Activated CD4-positive, CD25-positive, alpha-beta regulatory T cell (primary cell): ENCODE data around the gene SYT7.

Source experiments
- DNase-seq, 4 experiments: peaks; one replicate each; lab custom pipeline; 2025; lab: John Stamatoyannopoulos, UW

The SYT7 gene

DNA sequence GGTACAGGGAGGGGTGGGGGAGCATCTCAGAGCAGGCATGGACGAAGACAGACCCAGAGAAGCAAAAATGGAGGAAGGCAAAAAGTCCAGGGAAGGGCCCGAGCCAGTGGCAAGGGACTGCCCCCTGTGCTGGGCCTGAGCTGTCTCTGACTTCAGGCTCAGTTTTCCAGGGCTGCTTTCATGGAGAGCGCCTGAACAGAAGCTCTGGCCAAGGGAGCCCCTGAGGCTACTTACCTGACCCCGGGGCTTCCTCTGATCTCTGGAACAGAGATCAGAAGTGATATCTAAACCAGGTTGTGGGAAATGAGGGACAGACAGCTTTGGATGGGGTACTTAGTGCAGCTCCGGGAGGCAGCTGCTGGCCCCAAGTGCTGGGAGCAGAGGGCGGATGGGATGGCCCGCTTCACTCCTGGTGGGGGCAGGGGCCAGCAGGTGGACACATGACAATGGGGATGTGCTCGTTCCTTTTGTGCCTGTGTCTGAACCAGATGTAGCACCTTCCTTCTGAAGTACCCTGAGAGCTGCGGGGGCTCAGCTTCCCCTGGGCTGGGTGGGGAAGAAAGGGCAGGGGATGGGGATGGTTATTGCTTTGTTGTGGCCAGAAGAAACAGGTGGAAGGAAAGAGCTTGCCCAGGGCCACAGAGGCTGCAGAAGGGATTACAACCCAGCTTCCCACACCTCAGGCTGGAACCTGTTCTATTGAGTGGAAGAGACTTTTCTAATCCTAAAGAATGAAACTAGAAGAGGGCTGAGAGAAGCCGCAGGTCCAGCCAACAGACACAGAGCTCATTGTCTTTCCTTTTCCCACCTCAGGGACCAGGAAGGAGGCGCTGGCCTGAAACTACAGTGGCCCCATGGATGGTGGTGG is 66.6 kb downstream of the SYT7 start:
- DNase-seq, result no peak

DNA sequence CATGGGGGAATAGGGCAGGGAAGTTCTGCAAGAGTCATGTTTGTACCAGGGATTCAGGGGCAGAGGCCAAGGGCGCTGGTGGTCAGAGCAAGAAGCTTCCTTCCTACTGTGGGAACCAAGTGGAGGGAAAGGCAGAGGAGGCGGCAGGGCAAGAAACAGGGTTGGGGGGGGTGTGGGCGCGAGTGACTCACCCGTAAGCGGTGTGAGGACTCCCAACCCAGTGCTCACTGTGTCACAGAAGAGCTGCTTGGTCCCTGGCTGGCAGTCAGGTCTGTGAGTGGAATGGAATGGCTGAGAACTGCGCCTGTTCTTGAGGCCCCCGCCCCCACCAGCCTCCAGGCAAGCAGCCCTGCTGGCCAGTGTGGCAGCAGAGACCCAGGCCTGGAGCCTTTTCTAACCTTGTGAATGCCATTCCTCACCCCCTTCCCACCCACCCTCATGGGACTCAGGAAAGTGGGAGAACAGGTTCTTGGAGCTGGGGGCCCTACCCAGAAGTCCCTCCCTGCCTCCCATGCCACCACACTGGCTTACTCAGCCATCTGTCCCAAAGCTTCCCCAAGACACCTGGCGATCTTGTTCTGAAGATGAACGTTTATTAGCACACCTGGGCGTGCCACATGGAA is 67.6 kb downstream of the SYT7 start:
- DNase-seq, result no peak

DNA sequence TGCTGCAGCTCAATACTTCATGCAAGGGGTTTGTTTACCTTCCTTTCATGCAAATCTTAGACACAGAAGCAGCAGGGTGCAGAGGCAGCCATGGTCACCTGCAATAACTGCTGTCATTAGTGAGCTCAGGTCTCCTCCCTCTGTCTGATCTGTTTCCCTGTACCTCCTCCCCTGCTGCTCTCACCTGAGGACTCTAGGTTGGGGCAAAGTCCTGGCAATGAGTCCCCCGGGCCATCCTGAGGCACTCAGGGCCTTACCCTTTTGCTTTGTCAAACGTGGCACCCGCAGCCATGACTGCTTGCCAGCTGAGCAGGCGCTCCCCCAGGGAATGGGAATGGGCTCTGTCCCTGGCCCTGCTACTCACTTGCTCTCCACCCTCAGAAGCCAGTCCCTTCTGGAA is 68.4 kb downstream of the SYT7 start:
- no peak for DNase-seq

GRCh38 chr11:61511383-61511782 is 69.5 kb downstream of the SYT7 start:
- DNase-seq, result no peak

- no peak for DNase-seq
Measured at GRCh38 chr11:61510974-61511373, 69.9 kb downstream of the SYT7 start.

- DNase-seq, result no peak
Measured at GRCh38 chr11:61510166-61510919, 70.5 kb downstream of the SYT7 start.

DNA sequence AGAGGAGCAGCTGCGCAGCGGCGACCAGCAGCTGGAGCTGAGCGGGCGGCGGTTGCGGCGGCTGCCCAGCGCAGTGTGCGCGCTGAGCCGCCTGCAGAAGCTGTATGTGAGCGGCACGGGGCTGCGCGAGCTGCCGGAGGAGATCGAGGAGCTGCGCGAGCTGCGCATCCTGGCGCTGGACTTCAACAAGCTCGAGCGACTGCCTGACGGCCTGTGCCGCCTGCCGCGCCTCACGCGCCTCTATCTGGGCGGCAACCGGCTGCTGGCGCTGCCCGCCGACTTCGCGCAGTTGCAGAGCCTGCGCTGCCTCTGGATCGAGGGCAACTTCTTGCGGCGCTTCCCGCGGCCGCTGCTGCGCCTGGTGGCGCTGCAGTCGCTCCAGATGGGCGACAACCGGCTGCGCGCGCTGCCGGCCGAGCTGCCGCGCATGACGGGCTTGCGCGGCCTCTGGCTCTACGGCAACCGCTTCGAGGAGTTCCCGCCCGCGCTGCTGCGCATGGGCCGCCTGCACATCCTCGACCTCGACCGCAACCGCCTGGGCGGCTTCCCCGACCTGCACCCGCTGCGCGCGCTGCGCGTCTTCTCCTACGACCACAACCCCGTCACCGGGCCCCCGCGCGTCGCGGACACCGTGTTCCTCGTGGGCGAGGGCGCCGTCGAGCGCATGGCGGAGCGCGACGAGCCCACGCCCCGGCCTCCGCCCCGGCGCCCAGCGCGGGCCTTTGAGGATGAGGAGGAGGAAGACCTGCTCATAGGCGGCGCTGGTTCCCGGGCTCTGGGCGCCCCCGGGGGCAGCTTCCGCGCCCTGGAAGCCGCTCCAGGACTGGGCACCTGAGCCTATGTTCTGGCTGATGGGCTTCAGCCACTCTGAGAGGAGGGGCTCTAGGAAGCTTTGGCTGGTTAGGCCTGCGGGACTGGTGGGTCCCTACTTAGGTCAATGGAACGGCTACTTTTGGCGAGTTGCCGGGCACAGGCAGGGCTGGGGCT is 71.5 kb downstream of the SYT7 start:
- peak in 1 of 4 experiments; percentile 20 for DNase-seq

DNA sequence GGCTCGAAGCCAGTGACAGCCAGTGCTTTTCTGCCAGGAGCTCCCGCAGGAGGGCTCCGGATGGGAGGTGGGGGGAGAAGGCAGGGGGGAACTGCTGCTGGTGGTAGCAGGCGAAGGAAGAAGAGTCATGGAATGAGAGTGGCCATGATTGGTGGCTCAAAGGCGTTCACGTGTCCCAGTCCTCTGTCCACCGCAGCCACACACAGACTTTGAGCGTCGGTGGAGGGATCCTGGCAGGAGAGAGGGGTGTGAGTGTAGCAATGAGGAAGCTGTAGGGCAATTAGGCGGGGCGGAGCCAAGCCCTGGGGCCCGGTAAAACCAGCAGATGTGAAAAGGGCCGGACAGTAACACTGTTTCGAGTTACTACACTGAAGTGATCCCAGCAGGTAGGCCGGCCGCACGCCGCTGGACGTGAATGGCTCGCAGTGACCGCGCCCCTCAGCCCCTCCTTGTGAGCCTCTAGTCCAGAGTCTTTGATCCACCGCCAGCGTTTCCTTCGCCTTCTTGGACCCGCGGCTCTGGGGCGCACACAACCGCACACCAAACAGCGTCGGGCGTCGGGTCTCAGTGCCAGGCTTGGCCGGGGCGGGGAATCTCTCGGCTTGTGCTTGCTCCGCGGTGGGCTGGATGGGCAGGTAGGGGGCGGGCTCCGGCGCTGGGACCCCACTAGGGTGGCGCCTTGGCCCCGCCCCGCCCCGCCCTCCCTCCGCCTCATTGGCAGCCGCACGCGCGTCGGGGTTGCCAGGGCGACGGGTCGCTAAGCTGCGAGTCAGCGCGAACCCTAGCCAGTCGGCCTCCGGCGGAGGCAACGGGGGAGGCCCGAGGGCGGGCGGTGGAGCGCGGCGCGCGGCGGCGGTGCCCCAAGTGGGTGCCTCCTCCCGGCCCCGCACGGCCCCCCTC is 72.7 kb downstream of the SYT7 start, which contains the start of gene LRRC10B:
TSS of gene LRRC10B (plus strand) at position 788 of the 900 bp plus-strand sequence. CDS start 250 bp downstream, outside the sequence.
- no peak for DNase-seq

DNA sequence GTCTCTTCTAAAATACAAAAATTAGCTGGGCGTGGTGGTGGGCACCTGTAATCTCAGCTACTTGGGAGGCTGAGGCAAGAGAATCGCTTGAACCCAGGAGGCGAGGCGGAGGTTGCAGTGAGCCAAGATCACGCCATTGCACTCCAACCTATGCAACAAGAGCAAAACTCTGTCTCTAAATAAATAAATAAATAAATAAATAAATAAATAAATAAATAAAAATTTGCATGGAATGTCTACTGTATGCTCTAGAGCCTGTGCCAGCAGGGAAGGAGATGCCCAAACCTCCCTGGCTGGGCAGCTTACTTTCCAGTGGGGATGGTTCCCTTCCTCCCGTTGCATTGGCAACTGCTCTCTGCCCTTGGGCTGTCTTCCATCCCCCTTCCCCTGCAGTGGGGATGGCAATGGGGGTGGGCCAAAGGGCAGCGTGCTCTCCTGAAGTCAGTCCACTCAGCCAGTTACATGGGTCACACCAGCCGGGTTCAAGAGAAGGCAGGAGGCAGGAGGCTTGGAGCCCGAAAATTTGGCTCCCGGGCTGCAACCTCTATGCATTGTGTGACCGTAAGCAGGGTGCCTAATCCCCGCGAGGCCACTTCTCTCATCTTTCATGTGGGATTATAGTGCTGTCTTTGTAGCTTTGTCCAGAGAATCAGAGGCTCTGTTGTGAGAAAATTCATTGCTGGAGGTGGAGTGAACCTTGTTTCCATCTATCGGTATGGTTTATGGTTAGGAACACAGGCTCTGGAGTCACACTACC is 73.7 kb downstream of the SYT7 start:
- DNase-seq, result no peak

GRCh38 chr11:61505640-61506155 is 75.2 kb downstream of the SYT7 start:
- no peak for DNase-seq

DNA sequence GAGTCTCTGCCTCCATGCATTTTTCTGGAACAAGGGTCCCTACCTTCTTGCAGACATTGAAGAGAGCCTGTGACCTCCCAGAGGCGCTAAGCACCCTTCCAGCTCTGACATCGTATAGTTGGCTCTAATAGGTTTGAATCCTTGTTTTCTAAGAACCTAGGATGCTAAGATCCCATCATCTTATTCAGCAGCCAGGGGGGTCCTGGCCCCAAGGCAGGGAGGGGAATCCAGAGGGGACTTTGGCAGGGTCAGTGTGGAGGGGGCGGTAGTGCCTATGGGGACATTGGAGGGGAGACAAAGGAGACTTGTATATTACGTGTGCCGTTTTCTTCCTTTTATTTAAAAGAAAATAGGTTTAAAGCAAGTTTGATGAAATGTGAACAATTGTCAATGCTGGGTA is 75.8 kb downstream of the SYT7 start:
- no peak for DNase-seq

GRCh38 chr11:61503135-61503770 is 77.6 kb downstream of the SYT7 start:
- DNase-seq, result no peak

GRCh38 chr11:61502522-61502921 is 78.4 kb downstream of the SYT7 start:
- no peak for DNase-seq

GRCh38 chr11:61499816-61500491 is 80.9 kb downstream of the SYT7 start:
- no peak for DNase-seq

DNA sequence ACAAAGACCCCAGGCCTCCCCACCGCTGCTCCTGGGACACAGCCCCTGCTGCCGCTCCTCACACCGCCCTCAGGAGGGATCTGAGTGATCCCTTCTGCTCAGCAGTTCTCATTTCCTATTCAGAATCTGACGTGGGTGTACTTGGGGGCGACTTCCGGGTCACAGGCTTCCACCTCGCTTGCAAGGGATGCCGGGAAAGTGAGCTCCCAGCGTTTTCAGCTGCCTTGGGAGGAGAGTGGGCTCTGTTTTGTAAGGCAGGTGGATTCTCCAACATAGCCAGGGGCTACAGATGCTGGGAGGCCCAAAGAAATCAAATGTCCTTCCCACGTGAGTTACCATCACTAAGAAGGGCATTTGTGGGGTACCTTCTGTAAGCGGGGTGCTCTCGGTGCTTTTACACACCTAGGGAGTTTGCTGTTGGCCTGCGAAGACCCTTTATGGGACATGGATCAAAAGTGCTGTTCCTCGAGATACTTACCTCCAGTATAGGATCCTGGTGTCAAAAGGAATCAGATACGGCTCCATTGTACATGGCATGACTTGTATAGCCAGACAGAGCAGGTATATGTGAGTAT is 82.0 kb downstream of the SYT7 start:
- no peak for DNase-seq

- DNase-seq, result no peak
Measured at GRCh38 chr11:61497876-61498275, 83.0 kb downstream of the SYT7 start.

DNA sequence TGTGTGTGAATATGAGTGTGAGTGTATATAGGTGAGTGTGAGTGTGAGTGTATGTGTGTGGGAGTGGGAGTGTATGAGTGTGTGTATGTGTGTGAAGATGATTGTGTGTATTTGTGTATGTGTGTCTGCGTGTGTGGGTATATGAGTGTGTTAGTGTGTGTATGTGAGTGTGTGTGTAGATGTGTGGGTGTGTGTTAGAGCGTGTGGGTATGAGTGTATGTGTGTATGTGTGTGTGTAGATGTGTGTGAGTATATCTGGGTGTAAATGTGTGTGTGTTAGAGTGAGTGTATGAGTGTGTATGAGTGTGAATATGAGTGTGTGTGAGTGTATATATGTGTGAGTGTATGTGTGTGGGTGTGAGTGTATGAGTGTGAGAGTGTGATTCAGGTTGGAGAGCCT is 83.4 kb downstream of the SYT7 start:
- no peak for DNase-seq
